PFSK-1 (cell line): ENCODE measurements around the gene ADGRA1.

Experiments
- FOXP2 ChIP-seq: optimal IDR thresholded peaks from 2 replicates; pipeline ENCODE3; 2011; ENCODE audit warnings: borderline replicate concordance, control low read depth, inconsistent platforms; ENCODE audit not compliant: insufficient read depth; ENCODE audit errors: extremely low read length, extremely low read depth
- POLR2AphosphoS5 ChIP-seq: IDR thresholded peaks from 2 replicates; pipeline ENCODE4 v1.6.1; 2012; ENCODE audit warnings: low read depth, mild to moderate bottlenecking, control low read depth, low read length, moderate library complexity
- SIN3A ChIP-seq: IDR thresholded peaks from 2 replicates; pipeline ENCODE4 v1.6.1; 2012; ENCODE audit warnings: mild to moderate bottlenecking, low read length, moderate library complexity, borderline replicate concordance; ENCODE audit not compliant: insufficient read depth
- TAF1 ChIP-seq: IDR thresholded peaks from 2 replicates; pipeline ENCODE4 v1.6.1; 2012; ENCODE audit warnings: low read length, control low read depth, borderline replicate concordance; ENCODE audit not compliant: insufficient read depth
- TF ChIP-seq, protein P1 (sequence below), 2 experiments: IDR thresholded peaks; 2 replicates each; pipeline versions ENCODE4 v1.6.1 to v1.8.0; 2011 to 2012; ENCODE audit warnings: low read depth in 2 of 2, low read length in 2 of 2, control low read depth in 1 of 2, inconsistent platforms in 1 of 2, mild to moderate bottlenecking in 1 of 2, moderate library complexity in 1 of 2; ENCODE audit not compliant: insufficient read depth in 1 of 2

- TF ChIP-seq SIN3A (no peak), POLR2AphosphoS5 (no peak), FOXP2 (no peak), TAF1 (no peak)
- TF ChIP-seq, protein P1, sequence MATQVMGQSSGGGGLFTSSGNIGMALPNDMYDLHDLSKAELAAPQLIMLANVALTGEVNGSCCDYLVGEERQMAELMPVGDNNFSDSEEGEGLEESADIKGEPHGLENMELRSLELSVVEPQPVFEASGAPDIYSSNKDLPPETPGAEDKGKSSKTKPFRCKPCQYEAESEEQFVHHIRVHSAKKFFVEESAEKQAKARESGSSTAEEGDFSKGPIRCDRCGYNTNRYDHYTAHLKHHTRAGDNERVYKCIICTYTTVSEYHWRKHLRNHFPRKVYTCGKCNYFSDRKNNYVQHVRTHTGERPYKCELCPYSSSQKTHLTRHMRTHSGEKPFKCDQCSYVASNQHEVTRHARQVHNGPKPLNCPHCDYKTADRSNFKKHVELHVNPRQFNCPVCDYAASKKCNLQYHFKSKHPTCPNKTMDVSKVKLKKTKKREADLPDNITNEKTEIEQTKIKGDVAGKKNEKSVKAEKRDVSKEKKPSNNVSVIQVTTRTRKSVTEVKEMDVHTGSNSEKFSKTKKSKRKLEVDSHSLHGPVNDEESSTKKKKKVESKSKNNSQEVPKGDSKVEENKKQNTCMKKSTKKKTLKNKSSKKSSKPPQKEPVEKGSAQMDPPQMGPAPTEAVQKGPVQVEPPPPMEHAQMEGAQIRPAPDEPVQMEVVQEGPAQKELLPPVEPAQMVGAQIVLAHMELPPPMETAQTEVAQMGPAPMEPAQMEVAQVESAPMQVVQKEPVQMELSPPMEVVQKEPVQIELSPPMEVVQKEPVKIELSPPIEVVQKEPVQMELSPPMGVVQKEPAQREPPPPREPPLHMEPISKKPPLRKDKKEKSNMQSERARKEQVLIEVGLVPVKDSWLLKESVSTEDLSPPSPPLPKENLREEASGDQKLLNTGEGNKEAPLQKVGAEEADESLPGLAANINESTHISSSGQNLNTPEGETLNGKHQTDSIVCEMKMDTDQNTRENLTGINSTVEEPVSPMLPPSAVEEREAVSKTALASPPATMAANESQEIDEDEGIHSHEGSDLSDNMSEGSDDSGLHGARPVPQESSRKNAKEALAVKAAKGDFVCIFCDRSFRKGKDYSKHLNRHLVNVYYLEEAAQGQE (IDR thresholded peaks at IDR 0.05; ENCODE audit: insufficient read depth in 1 of 2, low read depth in 2 of 2, low read length in 2 of 2), result no peak
Observed at GRCh38 chr10:133042061-133042460, 45.7 kb upstream of the ADGRA1 start.
